Activated naive CD8-positive, alpha-beta T cell treated with anti-CD3 and anti-CD28 coated beads, Interleukin-2, amount 50 U/mL, for 24 hours (primary cell): Measurements from ENCODE around the gene ZNF79.

Experiments used
- ATAC-seq: fragments of 150-1000 bp; cut with Tn5 transposase; one replicate; pipeline ENCODE4 v1.10.0; 2021
- DNase-seq: peaks from one replicate; pipeline ENCODE4 v3.0.0; 2021
- H3K27ac Mint-ChIP-seq: one replicate; pipeline ENCODE4 v1.8.0; 2021; ENCODE audit warnings: mild to moderate bottlenecking, mixed read lengths
- H3K27me3 Mint-ChIP-seq: one replicate; pipeline ENCODE4 v1.8.0; 2021; ENCODE audit warnings: mixed read lengths
- H3K36me3 Mint-ChIP-seq: one replicate; pipeline ENCODE4 v1.8.0; 2021; ENCODE audit warnings: low read depth, mixed read lengths
- H3K4me1 Mint-ChIP-seq: one replicate; pipeline ENCODE4 v1.8.0; 2021; ENCODE audit warnings: mixed read lengths
- H3K4me3 Mint-ChIP-seq: one replicate; pipeline ENCODE4 v1.8.0; 2021; ENCODE audit warnings: mild to moderate bottlenecking, moderate library complexity, mixed read lengths
- H3K9me3 Mint-ChIP-seq: one replicate; pipeline ENCODE4 v1.8.0; 2021; ENCODE audit warnings: mixed read lengths

The ZNF79 gene

GRCh38 chr9:127423934-127424675 is at the start of gene ZNF79:
TSS of gene ZNF79 (plus strand) at chr9:127424382. CDS start at chr9:127424788, 406 bp downstream.
- H3K27ac Mint-ChIP-seq: peak within 1 kb of the TSS; percentile 93
- peaks cover 62% of the 10 kb centered on the region for H3K4me1 Mint-ChIP-seq
- H3K4me3 Mint-ChIP-seq: peak within 1 kb of the TSS; percentile 98
- ATAC-seq: peak; percentile 67
- H3K27me3 Mint-ChIP-seq: no peaks in the 10 kb centered on the region
- peaks cover 27% of the 10 kb centered on the region for H3K36me3 Mint-ChIP-seq
- DNase-seq: peak; percentile 95
- H3K9me3 Mint-ChIP-seq: no peaks in the 10 kb centered on the region

GRCh38 chr9:127380479-127380878 is 43.7 kb upstream of the ZNF79 start:
- DNase-seq (no peak), ATAC-seq (no peak)
- no peak overlapping the region for H3K27ac Mint-ChIP-seq
- H3K27me3 Mint-ChIP-seq: peaks cover 67% of the 10 kb centered on the region
- H3K36me3 Mint-ChIP-seq: peaks cover 6% of the 10 kb centered on the region
- no peaks in the 10 kb centered on the region for H3K4me1 Mint-ChIP-seq
- peaks cover 3% of the 10 kb centered on the region for H3K9me3 Mint-ChIP-seq
- no peak overlapping the region for H3K4me3 Mint-ChIP-seq

- H3K9me3 Mint-ChIP-seq: peaks cover 3% of the 10 kb centered on the region
- H3K27me3 Mint-ChIP-seq: peaks cover 73% of the 10 kb centered on the region
- H3K27ac Mint-ChIP-seq: no peak overlapping the region
- peaks cover 3% of the 10 kb centered on the region for H3K4me1 Mint-ChIP-seq
- no peak for ATAC-seq
- H3K36me3 Mint-ChIP-seq: peaks cover 6% of the 10 kb centered on the region
- DNase-seq: no peak
- H3K4me3 Mint-ChIP-seq: no peak overlapping the region
These were observed 41.6 kb upstream of the ZNF79 start for GRCh38 chr9:127382541-127382940.

- no peak for DNase-seq
- Mint-ChIP-seq H3K27ac (no peak overlapping the region), H3K4me1 (peaks cover 18% of the 10 kb centered on the region), H3K27me3 (peaks cover 66% of the 10 kb centered on the region), H3K36me3 (peaks cover 5% of the 10 kb centered on the region), H3K9me3 (peaks cover 3% of the 10 kb centered on the region), H3K4me3 (no peak overlapping the region)
- no peak for ATAC-seq
These were observed 40.0 kb upstream of the ZNF79 start for GRCh38 chr9:127384016-127384730.

- Mint-ChIP-seq H3K27me3 (peaks cover 66% of the 10 kb centered on the region), H3K9me3 (peaks cover 3% of the 10 kb centered on the region), H3K27ac (no peak overlapping the region), H3K4me3 (no peak overlapping the region), H3K4me1 (peaks cover 25% of the 10 kb centered on the region), H3K36me3 (peaks cover 3% of the 10 kb centered on the region)
- DNase-seq: no peak
- no peak for ATAC-seq
These were observed 39.3 kb upstream of the ZNF79 start for GRCh38 chr9:127384901-127385300.

GRCh38 chr9:127386249-127386648 is 37.9 kb upstream of the ZNF79 start:
- H3K4me3 Mint-ChIP-seq: no peak overlapping the region
- no peak for ATAC-seq
- H3K9me3 Mint-ChIP-seq: no peaks in the 10 kb centered on the region
- peaks cover 3% of the 10 kb centered on the region for H3K36me3 Mint-ChIP-seq
- no peak overlapping the region for H3K27ac Mint-ChIP-seq
- DNase-seq: no peak
- H3K27me3 Mint-ChIP-seq: peaks cover 71% of the 10 kb centered on the region
- H3K4me1 Mint-ChIP-seq: peaks cover 35% of the 10 kb centered on the region

GRCh38 chr9:127386981-127387380 is 37.2 kb upstream of the ZNF79 start:
- no peak for ATAC-seq

GRCh38 chr9:127388037-127388855 is 35.9 kb upstream of the ZNF79 start:
- H3K27ac Mint-ChIP-seq: peak overlapping the region; percentile 88

More at GRCh38 chr9:127386981-127387380, 37.2 kb upstream of the ZNF79 start:
- H3K27ac Mint-ChIP-seq: no peak overlapping the region
- H3K9me3 Mint-ChIP-seq: no peaks in the 10 kb centered on the region
- peaks cover 70% of the 10 kb centered on the region for H3K27me3 Mint-ChIP-seq
- H3K36me3 Mint-ChIP-seq: peaks cover 3% of the 10 kb centered on the region
- DNase-seq: no peak
- peaks cover 35% of the 10 kb centered on the region for H3K4me1 Mint-ChIP-seq
- no peak overlapping the region for H3K4me3 Mint-ChIP-seq

GRCh38 chr9:127388856-127389238 is 35.3 kb upstream of the ZNF79 start:
- H3K27ac Mint-ChIP-seq: peak overlapping the region; percentile 88
- H3K36me3 Mint-ChIP-seq: peaks cover 3% of the 10 kb centered on the region
- H3K4me3 Mint-ChIP-seq: peak overlapping the region; percentile 66
- peaks cover 35% of the 10 kb centered on the region for H3K4me1 Mint-ChIP-seq
- no peak for DNase-seq
- peaks cover 77% of the 10 kb centered on the region for H3K27me3 Mint-ChIP-seq
- no peak for ATAC-seq
- H3K9me3 Mint-ChIP-seq: no peaks in the 10 kb centered on the region

More at GRCh38 chr9:127388037-127388855, 35.9 kb upstream of the ZNF79 start:
- DNase-seq: peak; percentile 81
- H3K4me3 Mint-ChIP-seq: peak overlapping the region; percentile 66
- peaks cover 35% of the 10 kb centered on the region for H3K4me1 Mint-ChIP-seq
- ATAC-seq: peak; percentile 97
- peaks cover 3% of the 10 kb centered on the region for H3K36me3 Mint-ChIP-seq
- H3K27me3 Mint-ChIP-seq: peaks cover 77% of the 10 kb centered on the region
- H3K9me3 Mint-ChIP-seq: no peaks in the 10 kb centered on the region

- H3K27ac Mint-ChIP-seq: no peak overlapping the region
- peaks cover 35% of the 10 kb centered on the region for H3K4me1 Mint-ChIP-seq
- H3K9me3 Mint-ChIP-seq: no peaks in the 10 kb centered on the region
- H3K4me3 Mint-ChIP-seq: no peak overlapping the region
- ATAC-seq (no peak), DNase-seq (no peak)
- peaks cover 77% of the 10 kb centered on the region for H3K27me3 Mint-ChIP-seq
- peaks cover 3% of the 10 kb centered on the region for H3K36me3 Mint-ChIP-seq
These were observed 34.6 kb upstream of the ZNF79 start for GRCh38 chr9:127389381-127390247.

- H3K36me3 Mint-ChIP-seq: peaks cover 3% of the 10 kb centered on the region
- H3K27me3 Mint-ChIP-seq: peaks cover 77% of the 10 kb centered on the region
- no peak for ATAC-seq
- peaks cover 35% of the 10 kb centered on the region for H3K4me1 Mint-ChIP-seq
- H3K9me3 Mint-ChIP-seq: no peaks in the 10 kb centered on the region
- DNase-seq: no peak
- H3K27ac Mint-ChIP-seq: no peak overlapping the region
- H3K4me3 Mint-ChIP-seq: no peak overlapping the region
These were observed 34.0 kb upstream of the ZNF79 start for GRCh38 chr9:127390248-127390545.

GRCh38 chr9:127390563-127390962 is 33.6 kb upstream of the ZNF79 start:
- DNase-seq (no peak), ATAC-seq (no peak)
- Mint-ChIP-seq H3K36me3 (peaks cover 3% of the 10 kb centered on the region), H3K4me1 (peaks cover 35% of the 10 kb centered on the region), H3K27me3 (peaks cover 77% of the 10 kb centered on the region), H3K4me3 (no peak overlapping the region), H3K27ac (no peak overlapping the region), H3K9me3 (no peaks in the 10 kb centered on the region)

- Mint-ChIP-seq H3K4me1 (peaks cover 37% of the 10 kb centered on the region), H3K27ac (no peak overlapping the region), H3K27me3 (peaks cover 73% of the 10 kb centered on the region), H3K36me3 (peaks cover 3% of the 10 kb centered on the region), H3K9me3 (no peaks in the 10 kb centered on the region), H3K4me3 (no peak overlapping the region)
- no peak for DNase-seq
- no peak for ATAC-seq
These were observed 32.0 kb upstream of the ZNF79 start for GRCh38 chr9:127392166-127392565.

GRCh38 chr9:127392976-127393375 is 31.2 kb upstream of the ZNF79 start:
- Mint-ChIP-seq H3K4me1 (peaks cover 35% of the 10 kb centered on the region), H3K9me3 (no peaks in the 10 kb centered on the region), H3K27me3 (peaks cover 74% of the 10 kb centered on the region), H3K36me3 (peaks cover 3% of the 10 kb centered on the region), H3K27ac (no peak overlapping the region), H3K4me3 (no peak overlapping the region)
- DNase-seq (no peak), ATAC-seq (no peak)
